ENCODE measurements around the gene FAM50B. TPM values are rescaled to one million over a fixed set of nuclear protein-coding genes. Genes with fewer than 3 reads are reported as not detected.

The FAM50B gene
- total and polyA plus RNA-seq, 4 donors: 8.8 to 12.3 (median 11.1) TPM

GRCh38 chr6:3816251-3816650 lies 32.9 kb upstream of the FAM50B start:
- Histone ChIP-seq H3K27ac (ENCODE audit: low read depth in 1 of 2, low read length in 2 of 2) (no peak overlapping the region), H3K27me3 (ENCODE audit: control insufficient read depth in 4 of 4, insufficient read depth in 4 of 4, low read length in 3 of 4) (no peaks in the 10 kb centered on the region), H3K36me3 (ENCODE audit: control insufficient read depth in 4 of 4, insufficient read depth in 3 of 4, low read depth in 1 of 4, low read length in 3 of 4) (no peaks in the 10 kb centered on the region), H3K9me3 (ENCODE audit: control insufficient read depth in 4 of 4, low read length in 3 of 4) (no peaks in the 10 kb centered on the region), H3K4me3 (ENCODE audit: low read depth in 1 of 3, low read length in 3 of 3) (no peak overlapping the region), H3K4me1 (ENCODE audit: control insufficient read depth in 4 of 4, insufficient read depth in 4 of 4, low read length in 3 of 4) (no peaks in the 10 kb centered on the region), H3K9ac (ENCODE audit: low read depth in 1 of 2, low read length in 2 of 2) (no peak overlapping the region)
- 94% methylated on average over 2 of the region's 2 CpGs for WGBS
- no peak for DNase-seq (ENCODE audit: low spot score)
- TF ChIP-seq ATF3 (IDR thresholded peaks at IDR 0.05): no peak

GRCh38 chr6:3819161-3820110 lies 29.7 kb upstream of the FAM50B start:
- Histone ChIP-seq H3K27ac (ENCODE audit: low read depth in 1 of 2, low read length in 2 of 2) (no peak overlapping the region), H3K9me3 (ENCODE audit: control insufficient read depth in 4 of 4, low read length in 3 of 4) (no peaks in the 10 kb centered on the region), H3K9ac (ENCODE audit: low read depth in 1 of 2, low read length in 2 of 2) (no peak overlapping the region), H3K4me3 (ENCODE audit: low read depth in 1 of 3, low read length in 3 of 3) (no peak overlapping the region), H3K4me1 (ENCODE audit: control insufficient read depth in 4 of 4, insufficient read depth in 4 of 4, low read length in 3 of 4) (peaks cover 2 to 9% (median 4%) of the 10 kb centered on the region in 4 donors), H3K27me3 (ENCODE audit: control insufficient read depth in 4 of 4, insufficient read depth in 4 of 4, low read length in 3 of 4) (no peaks in the 10 kb centered on the region), H3K36me3 (ENCODE audit: control insufficient read depth in 4 of 4, insufficient read depth in 3 of 4, low read depth in 1 of 4, low read length in 3 of 4) (no peaks in the 10 kb centered on the region)
- no peak for TF ChIP-seq ATF3 (IDR thresholded peaks at IDR 0.05)
- TF ChIP-seq RXRA (IDR thresholded peaks at IDR 0.05): no peak
- no peak for TF ChIP-seq REST (IDR thresholded peaks at IDR 0.05)
- TF ChIP-seq RAD21 (IDR thresholded peaks at IDR 0.05): no peak
- TF ChIP-seq NR2F2 (IDR thresholded peaks at IDR 0.05): no peak
- TF ChIP-seq EGR1 (IDR thresholded peaks at IDR 0.05; ENCODE audit: low read depth in 2 of 2): no peak
- no peak for TF ChIP-seq SP1 (IDR thresholded peaks at IDR 0.05)
- WGBS: 87% methylated on average over 12 of the region's 12 CpGs
- DNase-seq (ENCODE audit: low spot score): no peak

GRCh38 chr6:3820563-3820962 lies 28.6 kb upstream of the FAM50B start:
- Histone ChIP-seq H3K9me3 (ENCODE audit: control insufficient read depth in 4 of 4, low read length in 3 of 4) (no peaks in the 10 kb centered on the region), H3K27me3 (ENCODE audit: control insufficient read depth in 4 of 4, insufficient read depth in 4 of 4, low read length in 3 of 4) (no peaks in the 10 kb centered on the region), H3K9ac (ENCODE audit: low read depth in 1 of 2, low read length in 2 of 2) (no peak overlapping the region), H3K4me3 (ENCODE audit: low read depth in 1 of 3, low read length in 3 of 3) (no peak overlapping the region), H3K36me3 (ENCODE audit: control insufficient read depth in 4 of 4, insufficient read depth in 3 of 4, low read depth in 1 of 4, low read length in 3 of 4) (no peaks in the 10 kb centered on the region), H3K4me1 (ENCODE audit: control insufficient read depth in 4 of 4, insufficient read depth in 4 of 4, low read length in 3 of 4) (peaks cover 7 to 17% (median 10%) of the 10 kb centered on the region in 4 donors), H3K27ac (ENCODE audit: low read depth in 1 of 2, low read length in 2 of 2) (no peak overlapping the region)
- 90% methylated on average over 8 of the region's 8 CpGs for WGBS
- DNase-seq (ENCODE audit: low spot score): no peak
- TF ChIP-seq HNF4G (IDR thresholded peaks at IDR 0.05) (no peak), RAD21 (IDR thresholded peaks at IDR 0.05) (no peak), HNF4A (conservative IDR thresholded peaks at IDR 0.05) (no peak), RXRA (IDR thresholded peaks at IDR 0.05) (no peak), FOXA2 (IDR thresholded peaks at IDR 0.05) (no peak), SP1 (IDR thresholded peaks at IDR 0.05) (no peak), TAF1 (conservative IDR thresholded peaks at IDR 0.05) (no peak), NR2F2 (IDR thresholded peaks at IDR 0.05) (no peak), YY1 (IDR thresholded peaks at IDR 0.05) (no peak), MAX (IDR thresholded peaks at IDR 0.05) (no peak), JUND (IDR thresholded peaks at IDR 0.05) (no peak), GABPA (IDR thresholded peaks at IDR 0.05 in 1 of 2, conservative IDR thresholded peaks at IDR 0.05 in 1 of 2) (no peak), FOXA1 (IDR thresholded peaks at IDR 0.05) (no peak), CTCF (IDR thresholded peaks at IDR 0.05; ENCODE audit: low read depth, low read length, missing input control) (no peak), ATF3 (IDR thresholded peaks at IDR 0.05) (no peak), EGR1 (IDR thresholded peaks at IDR 0.05; ENCODE audit: low read depth in 2 of 2) (no peak), ZBTB33 (IDR thresholded peaks at IDR 0.05) (no peak)
